ES-I3 (cell line): ENCODE data around the gene SBDS.
"Not testable (repeated sequence)": the region's sequence is repeated elsewhere in the genome, so short reads cannot be mapped to it uniquely, and the experiment has no call there.

ENCODE experiments used
- H3K36me3 ChIP-seq: 2 replicates; pipeline ENCODE4 v1.6.1; 2013; ENCODE audit warnings: mild to moderate bottlenecking, low read length, control low read depth, moderate library complexity; ENCODE audit not compliant: insufficient read depth
- H3K4me1 ChIP-seq: 2 replicates; pipeline ENCODE4 v1.6.1; 2013; ENCODE audit warnings: mild to moderate bottlenecking, control low read depth, low read length; ENCODE audit not compliant: insufficient read depth
- H3K9ac ChIP-seq: 2 replicates; pipeline ENCODE4 v1.6.1; 2013; ENCODE audit warnings: low read depth, mild to moderate bottlenecking, low read length, moderate library complexity
- H3K9me3 ChIP-seq: 2 replicates; pipeline ENCODE4 v1.6.1; 2013; ENCODE audit warnings: mild to moderate bottlenecking, low read length, moderate library complexity; ENCODE audit not compliant: control insufficient read depth, insufficient read depth

SBDS gene

DNA sequence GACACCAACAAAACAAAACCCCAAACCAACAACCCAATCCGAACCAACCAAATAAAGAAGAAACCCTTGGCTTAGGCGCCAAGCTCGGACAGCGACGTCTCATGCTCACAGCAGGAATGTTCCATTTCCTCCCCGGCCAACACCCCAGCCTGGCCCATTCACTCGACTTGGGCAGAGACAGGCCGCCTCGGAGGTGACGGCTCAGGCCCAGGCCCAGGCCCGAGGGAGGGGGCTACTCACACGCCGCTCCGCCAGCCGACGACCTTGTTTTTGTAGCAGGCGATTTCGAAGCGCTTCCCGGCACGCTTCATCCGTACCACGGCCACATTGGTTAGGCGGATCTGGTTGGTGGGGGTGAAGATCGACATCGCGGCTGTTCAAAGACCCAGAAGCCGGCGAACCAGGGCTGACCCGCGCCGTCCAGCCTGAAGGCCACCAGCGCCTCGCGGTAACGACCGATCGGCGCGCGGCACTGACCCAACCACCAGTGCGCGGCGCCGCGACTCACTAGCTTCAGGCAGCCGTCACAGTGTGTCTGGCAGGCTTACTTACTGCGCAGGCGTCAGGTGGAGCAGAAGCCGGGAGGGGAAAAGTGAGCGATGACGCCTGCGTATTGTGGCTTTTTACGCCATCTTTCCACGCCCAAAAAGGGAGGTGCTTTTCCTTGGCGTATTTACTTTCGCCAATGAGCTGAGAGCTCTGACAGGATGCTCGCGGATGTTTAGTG lies at the start of gene SBDS:
Gene SBDS (minus strand): TSS at position 537 of the 727 bp plus-strand sequence. CDS start 169 bp downstream, at position 368.
- H3K36me3 ChIP-seq, H3K4me1 ChIP-seq, H3K9me3 ChIP-seq: not testable (repeated sequence)
- H3K9ac ChIP-seq, result peak within 1 kb of the TSS; percentile 78

GRCh38 chr7:67043559-67043930 lies 48.2 kb upstream of the SBDS start:
- not testable (repeated sequence) for H3K4me1 ChIP-seq, H3K9ac ChIP-seq, H3K36me3 ChIP-seq, H3K9me3 ChIP-seq

DNA sequence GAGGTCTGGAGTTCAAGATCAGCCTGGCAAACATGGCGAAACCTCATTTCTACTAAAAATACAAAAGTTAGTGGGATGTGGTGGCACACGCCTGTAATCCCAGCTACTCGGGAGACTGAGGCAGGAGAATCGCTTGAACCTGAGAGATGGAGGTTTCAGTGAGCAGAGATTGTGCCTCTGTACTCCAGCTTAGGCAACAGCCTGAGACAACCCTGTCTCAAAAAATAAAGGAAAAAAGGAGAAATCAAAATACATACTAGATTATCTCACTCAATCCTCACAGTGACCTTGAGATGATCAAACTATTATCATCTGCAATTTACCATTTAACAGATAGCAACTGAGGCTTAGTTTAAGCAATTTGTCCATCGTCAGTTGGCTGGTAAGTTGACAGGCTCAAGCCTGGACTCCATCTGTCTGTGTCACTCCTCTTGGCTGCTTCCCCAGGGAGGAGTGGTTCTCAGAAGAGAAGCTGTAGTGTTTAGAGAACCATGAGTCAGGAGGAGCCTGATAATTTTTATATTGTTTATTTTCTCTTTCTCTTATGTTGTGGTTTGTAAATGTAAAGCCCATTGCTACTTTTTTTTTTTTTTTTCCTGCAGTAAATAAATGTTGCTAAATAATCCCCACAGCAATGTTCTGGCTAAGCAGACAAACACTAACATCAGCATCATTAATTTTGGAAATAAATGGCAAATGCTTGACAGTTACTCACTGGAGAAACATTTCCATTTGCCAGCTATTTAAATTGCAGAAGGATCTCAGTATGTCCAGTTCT lies 47.6 kb upstream of the SBDS start:
- not testable (repeated sequence) for H3K36me3 ChIP-seq

GRCh38 chr7:67040832-67041231 lies 45.4 kb upstream of the SBDS start:
- not testable (repeated sequence) for H3K4me1 ChIP-seq, H3K9me3 ChIP-seq, H3K36me3 ChIP-seq, H3K9ac ChIP-seq

More for the DNA sequence above, 47.6 kb upstream of the SBDS start:
- not testable (repeated sequence) for H3K9me3 ChIP-seq, H3K9ac ChIP-seq, H3K4me1 ChIP-seq

GRCh38 chr7:67036432-67037395 lies 41.3 kb upstream of the SBDS start:
- not testable (repeated sequence) for H3K9ac ChIP-seq, H3K9me3 ChIP-seq, H3K4me1 ChIP-seq

GRCh38 chr7:67033251-67033650 lies 37.9 kb upstream of the SBDS start:
- H3K36me3 ChIP-seq, result no peaks in the 10 kb centered on the region
- no peaks in the 10 kb centered on the region for H3K4me1 ChIP-seq
- no peak overlapping the region for H3K9ac ChIP-seq
- no peaks in the 10 kb centered on the region; the same call in 1 of the 2 replicates for H3K9me3 ChIP-seq

More at GRCh38 chr7:67036432-67037395, 41.3 kb upstream of the SBDS start:
- not testable (repeated sequence) for H3K36me3 ChIP-seq

DNA sequence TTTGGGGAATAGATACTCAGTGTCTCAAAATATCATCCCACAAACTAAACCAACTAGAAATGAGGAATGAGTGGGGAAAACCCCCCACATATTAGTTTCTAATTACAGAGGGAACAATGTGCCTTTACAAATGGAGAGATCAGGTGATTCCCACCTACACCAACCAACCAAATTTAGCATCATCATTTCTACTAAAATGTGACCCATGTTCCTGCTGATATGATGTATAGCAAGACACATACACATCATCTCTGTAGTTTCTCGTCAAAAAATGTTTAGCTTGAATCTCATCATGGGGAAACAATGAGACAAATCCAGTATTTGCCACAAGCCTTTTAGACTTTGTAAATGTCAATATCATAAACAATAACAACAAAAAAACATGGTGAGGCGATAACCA lies 36.3 kb upstream of the SBDS start:
- not testable (repeated sequence) for H3K4me1 ChIP-seq, H3K9me3 ChIP-seq, H3K9ac ChIP-seq, H3K36me3 ChIP-seq

GRCh38 chr7:67025459-67025858 lies 30.1 kb upstream of the SBDS start:
- not testable (repeated sequence) for H3K4me1 ChIP-seq, H3K9me3 ChIP-seq, H3K36me3 ChIP-seq, H3K9ac ChIP-seq

DNA sequence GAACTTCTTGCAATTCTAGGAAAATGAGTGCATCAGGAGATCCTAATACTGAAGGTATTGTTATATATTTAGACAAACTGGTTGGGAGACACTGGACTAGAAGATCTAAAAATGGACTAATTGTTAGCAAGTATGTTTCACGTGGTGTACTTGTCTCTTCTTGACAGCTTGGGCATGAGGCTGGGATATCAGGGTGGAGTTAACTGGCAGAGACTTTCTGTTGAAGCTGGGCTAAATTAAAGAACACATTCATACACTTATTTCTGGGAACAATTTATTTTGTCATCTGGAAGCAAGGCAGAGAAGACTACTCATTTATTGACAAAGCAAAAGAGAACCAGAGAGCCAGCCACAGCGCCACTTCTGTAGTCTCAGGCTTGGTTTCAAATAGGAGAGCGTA lies 27.1 kb upstream of the SBDS start:
- no peak overlapping the region for H3K9ac ChIP-seq
- H3K9me3 ChIP-seq, result no peaks in the 10 kb centered on the region
- no peaks in the 10 kb centered on the region for H3K4me1 ChIP-seq
- peaks cover 5% of the 10 kb centered on the region for H3K36me3 ChIP-seq

GRCh38 chr7:67021260-67021659 lies 25.9 kb upstream of the SBDS start:
- peaks cover 6% of the 10 kb centered on the region for H3K36me3 ChIP-seq
- H3K9ac ChIP-seq, result no peak overlapping the region
- no peaks in the 10 kb centered on the region for H3K9me3 ChIP-seq
- H3K4me1 ChIP-seq, result no peaks in the 10 kb centered on the region

- no peak overlapping the region for H3K9ac ChIP-seq
- H3K36me3 ChIP-seq, result peaks cover 6% of the 10 kb centered on the region
- H3K9me3 ChIP-seq, result no peaks in the 10 kb centered on the region
- no peaks in the 10 kb centered on the region for H3K4me1 ChIP-seq
Observed at GRCh38 chr7:67019562-67020390, 24.4 kb upstream of the SBDS start.

- no peaks in the 10 kb centered on the region for H3K9me3 ChIP-seq
- peaks cover 6% of the 10 kb centered on the region for H3K36me3 ChIP-seq
- H3K4me1 ChIP-seq, result no peaks in the 10 kb centered on the region
- H3K9ac ChIP-seq, result no peak overlapping the region
Observed at GRCh38 chr7:67018940-67019339, 23.6 kb upstream of the SBDS start.

DNA sequence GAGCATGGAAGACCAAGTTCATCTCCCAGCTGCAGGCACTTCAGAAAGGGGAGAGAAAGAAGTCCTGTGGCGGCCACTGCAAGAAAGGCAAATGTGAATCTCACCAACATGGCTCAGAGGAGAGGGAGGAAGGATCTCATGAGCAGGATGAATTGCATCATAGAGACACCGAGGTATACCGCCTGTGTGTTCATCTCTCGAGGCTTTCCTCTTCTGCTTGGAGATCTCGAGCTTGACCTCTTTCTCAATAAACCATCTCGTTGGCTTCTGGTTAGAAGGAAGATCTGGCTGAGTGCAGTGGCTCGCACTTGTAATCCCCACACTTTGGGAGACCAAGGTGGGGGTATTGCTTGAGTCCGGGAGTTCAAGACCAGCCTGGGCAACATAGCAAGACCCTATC lies 22.6 kb upstream of the SBDS start:
- H3K9ac ChIP-seq, H3K9me3 ChIP-seq, H3K4me1 ChIP-seq, H3K36me3 ChIP-seq: not testable (repeated sequence)
